MM.1S (cell line): Measurements from ENCODE around the gene SLCO1C1.

Source experiments
- DNase-seq: peaks from one replicate; pipeline ENCODE4 v3.0.0-alpha.2; 2015
- H2AFZ ChIP-seq: fragments of 300-600 bp; sonication (generic); 2 replicates; pipeline ENCODE4 v1.6.0; 2016; ENCODE audit warnings: antibody characterized with exemption, low read length
- H3F3A ChIP-seq: fragments of 300-600 bp; sonication (generic); 2 replicates; pipeline ENCODE4 v1.6.1; 2016; ENCODE audit warnings: mild to moderate bottlenecking, antibody characterized with exemption, low read length, moderate library complexity, mixed read lengths; ENCODE audit not compliant: insufficient read depth
- H3K27ac ChIP-seq: fragments of 300-600 bp; sonication (generic); 2 replicates; pipeline ENCODE4 v1.5.1; 2016; ENCODE audit warnings: mild to moderate bottlenecking, low read length
- H3K27me3 ChIP-seq: fragments of 300-600 bp; sonication (generic); replicated peaks from 2 replicates; pipeline ENCODE4 v1.6.0; 2016; ENCODE audit warnings: low read length; ENCODE audit not compliant: insufficient read depth
- H3K36me3 ChIP-seq: fragments of 300-600 bp; sonication (generic); replicated peaks from 2 replicates; pipeline ENCODE4 v1.6.1; 2016; ENCODE audit warnings: mild to moderate bottlenecking, low read length, mixed read lengths; ENCODE audit not compliant: insufficient read depth
- H3K4me1 ChIP-seq: fragments of 300-600 bp; sonication (generic); 2 replicates; pipeline ENCODE4 v1.6.1; 2016; ENCODE audit warnings: low read length, mixed read lengths
- H3K4me2 ChIP-seq: fragments of 300-600 bp; sonication (generic); 2 replicates; pipeline ENCODE4 v1.6.0; 2016; ENCODE audit warnings: low read depth, low read length
- H3K4me3 ChIP-seq: fragments of 300-600 bp; sonication (generic); 2 replicates; pipeline ENCODE4 v1.5.1; 2016; ENCODE audit warnings: low read length, mixed read lengths
- H3K79me2 ChIP-seq: fragments of 300-600 bp; sonication (generic); 2 replicates; pipeline ENCODE4 v1.6.1; 2016; ENCODE audit warnings: mixed run types, low read length, mixed read lengths
- H3K9ac ChIP-seq: fragments of 300-600 bp; sonication (generic); 2 replicates; pipeline ENCODE4 v1.6.1; 2016; ENCODE audit warnings: low read length, mixed read lengths
- H3K9me2 ChIP-seq: fragments of 300-600 bp; sonication (generic); replicated peaks from 2 replicates; pipeline ENCODE4 v1.6.1; 2016; ENCODE audit warnings: mild to moderate bottlenecking, low read length, mixed read lengths; ENCODE audit not compliant: insufficient read depth
- H3K9me3 ChIP-seq: fragments of 300-600 bp; sonication (generic); replicated peaks from 2 replicates; pipeline ENCODE4 v1.6.1; 2016; ENCODE audit warnings: mild to moderate bottlenecking, low read length, mixed read lengths; ENCODE audit not compliant: insufficient read depth
- H4K20me1 ChIP-seq: fragments of 300-600 bp; sonication (generic); 2 replicates; pipeline ENCODE4 v1.6.1; 2016; ENCODE audit warnings: mild to moderate bottlenecking, low read length, moderate library complexity, mixed read lengths; ENCODE audit not compliant: insufficient read depth
- EZH2 ChIP-seq: fragments of 300-600 bp; sonication (generic); optimal IDR thresholded peaks from 2 replicates; pipeline ENCODE3; 2017; ENCODE audit warnings: low read depth, mild to moderate bottlenecking, antibody characterized with exemption, low read length, mixed read lengths
- EZH2phosphoT487 ChIP-seq: fragments of 300-600 bp; sonication (generic); IDR thresholded peaks from 2 replicates; pipeline ENCODE4 v1.6.1; 2018; ENCODE audit warnings: antibody characterized with exemption, low read length
- TF ChIP-seq, protein P1 (sequence below): fragments of 300-600 bp; sonication (generic); IDR thresholded peaks from 2 replicates; pipeline ENCODE4 v1.5.1; 2016; ENCODE audit warnings: antibody characterized with exemption, low read length, mixed read lengths

SLCO1C1 gene

DNA sequence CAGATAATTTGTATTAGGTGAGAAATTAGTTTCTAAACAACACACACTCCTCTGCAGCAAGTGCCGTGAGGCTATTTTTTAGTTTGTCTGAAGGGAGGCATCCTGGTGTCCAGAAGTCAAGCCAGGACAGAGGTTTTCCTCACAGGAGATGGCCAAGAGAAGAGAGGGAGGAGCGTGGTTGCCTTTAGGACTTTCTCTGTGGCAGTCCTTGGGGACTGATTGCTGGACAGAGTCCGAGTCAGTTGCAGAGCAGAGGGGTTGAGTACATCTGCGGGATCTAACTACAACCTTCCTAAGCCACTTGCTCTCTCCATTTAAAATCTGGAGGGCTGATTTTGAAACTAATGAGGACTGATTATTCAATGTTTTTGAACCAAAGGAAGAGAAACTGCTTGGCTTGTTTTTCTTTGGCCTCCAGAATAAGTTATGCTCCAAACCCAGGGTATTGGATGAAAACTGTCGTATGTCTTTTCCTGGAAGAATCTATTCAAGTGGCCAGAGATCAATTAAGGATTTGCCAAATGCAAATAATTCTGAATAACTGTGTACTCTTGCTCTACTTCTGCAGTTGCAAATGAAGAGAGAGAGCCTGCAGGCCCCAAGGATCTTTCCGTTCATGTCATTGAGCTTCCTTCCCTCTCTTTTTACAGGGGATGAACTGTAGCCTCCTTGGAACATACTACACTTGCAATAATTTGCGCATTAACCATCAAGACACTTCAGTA, 1.2 kb downstream of the SLCO1C1 start:
- Histone ChIP-seq H3K4me1 (no peaks in the 10 kb centered on the region), H3K4me3 (no peak overlapping the region), H3K9me3 (no peaks in the 10 kb centered on the region), H3K27me3 (no peaks in the 10 kb centered on the region), H3K9ac (no peak overlapping the region), H3K9me2 (no peaks in the 10 kb centered on the region), H3K36me3 (no peaks in the 10 kb centered on the region), H3K4me2 (no peak overlapping the region), H2AFZ (no peak overlapping the region), H3F3A (no peaks in the 10 kb centered on the region), H3K79me2 (no peaks in the 10 kb centered on the region), H4K20me1 (no peaks in the 10 kb centered on the region), H3K27ac (no peak overlapping the region)
- DNase-seq = no peak
- TF ChIP-seq EZH2 = no peak
- TF ChIP-seq EZH2phosphoT487 = no peak
- TF ChIP-seq, protein P1, sequence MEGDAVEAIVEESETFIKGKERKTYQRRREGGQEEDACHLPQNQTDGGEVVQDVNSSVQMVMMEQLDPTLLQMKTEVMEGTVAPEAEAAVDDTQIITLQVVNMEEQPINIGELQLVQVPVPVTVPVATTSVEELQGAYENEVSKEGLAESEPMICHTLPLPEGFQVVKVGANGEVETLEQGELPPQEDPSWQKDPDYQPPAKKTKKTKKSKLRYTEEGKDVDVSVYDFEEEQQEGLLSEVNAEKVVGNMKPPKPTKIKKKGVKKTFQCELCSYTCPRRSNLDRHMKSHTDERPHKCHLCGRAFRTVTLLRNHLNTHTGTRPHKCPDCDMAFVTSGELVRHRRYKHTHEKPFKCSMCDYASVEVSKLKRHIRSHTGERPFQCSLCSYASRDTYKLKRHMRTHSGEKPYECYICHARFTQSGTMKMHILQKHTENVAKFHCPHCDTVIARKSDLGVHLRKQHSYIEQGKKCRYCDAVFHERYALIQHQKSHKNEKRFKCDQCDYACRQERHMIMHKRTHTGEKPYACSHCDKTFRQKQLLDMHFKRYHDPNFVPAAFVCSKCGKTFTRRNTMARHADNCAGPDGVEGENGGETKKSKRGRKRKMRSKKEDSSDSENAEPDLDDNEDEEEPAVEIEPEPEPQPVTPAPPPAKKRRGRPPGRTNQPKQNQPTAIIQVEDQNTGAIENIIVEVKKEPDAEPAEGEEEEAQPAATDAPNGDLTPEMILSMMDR = no peak

DNA sequence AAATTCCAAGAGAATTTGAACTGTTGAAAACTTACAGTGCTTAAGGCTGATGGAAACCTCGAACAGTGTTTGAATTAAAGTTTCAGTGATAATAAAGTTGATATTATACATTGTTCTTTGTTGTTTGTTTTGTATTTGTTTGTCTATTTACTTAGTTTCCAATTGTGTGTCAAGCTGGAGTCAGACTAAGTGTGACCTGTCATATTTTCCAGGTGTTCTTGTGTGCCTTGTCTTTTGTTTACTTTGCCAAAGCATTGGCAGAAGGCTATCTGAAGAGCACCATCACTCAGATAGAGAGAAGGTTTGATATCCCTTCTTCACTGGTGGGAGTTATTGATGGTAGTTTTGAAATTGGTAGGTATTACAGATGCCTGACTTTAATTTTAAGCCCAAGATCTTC, 6.0 kb downstream of the SLCO1C1 start:
- Histone ChIP-seq H3K27me3 (no peaks in the 10 kb centered on the region), H3K4me1 (no peaks in the 10 kb centered on the region), H3K9ac (no peak overlapping the region), H2AFZ (no peak overlapping the region), H3K79me2 (no peaks in the 10 kb centered on the region), H3K4me3 (no peak overlapping the region), H3K36me3 (no peaks in the 10 kb centered on the region), H3K9me3 (no peaks in the 10 kb centered on the region), H4K20me1 (no peaks in the 10 kb centered on the region), H3K27ac (no peak overlapping the region), H3K4me2 (no peak overlapping the region), H3F3A (no peaks in the 10 kb centered on the region), H3K9me2 (no peaks in the 10 kb centered on the region)
- TF ChIP-seq EZH2 (no peak), EZH2phosphoT487 (no peak)
- TF ChIP-seq, protein P1 = no peak
- no peak for DNase-seq

DNA sequence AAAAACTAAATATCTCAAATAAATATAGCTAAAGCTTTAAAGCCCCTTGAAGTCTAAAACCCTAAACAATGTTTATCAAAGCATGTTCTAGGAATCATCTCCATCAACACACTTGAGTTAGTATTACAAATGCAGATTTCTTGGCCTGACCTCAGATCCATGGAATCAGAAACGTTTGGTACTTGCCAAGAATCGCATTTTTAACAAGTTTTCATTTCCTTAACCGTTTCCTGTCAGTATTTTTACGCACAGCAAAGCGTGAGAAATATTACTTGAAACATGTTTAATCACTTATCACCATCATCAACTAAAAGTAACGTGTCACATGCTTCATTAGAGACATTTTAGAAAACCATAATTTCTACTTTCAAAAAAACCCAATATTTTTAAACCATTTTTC, 9.7 kb downstream of the SLCO1C1 start:
- TF ChIP-seq, protein P1 = no peak
- TF ChIP-seq EZH2phosphoT487 (no peak), EZH2 (no peak)
- H3K27ac ChIP-seq = no peak overlapping the region
- H3K9me3 ChIP-seq = no peaks in the 10 kb centered on the region
- H3K27me3 ChIP-seq = no peaks in the 10 kb centered on the region
- no peaks in the 10 kb centered on the region for H3K36me3 ChIP-seq
- H3F3A ChIP-seq = no peaks in the 10 kb centered on the region
- H3K4me3 ChIP-seq = no peak overlapping the region
- no peak overlapping the region for H2AFZ ChIP-seq
- H3K79me2 ChIP-seq = no peaks in the 10 kb centered on the region
- H3K4me1 ChIP-seq = no peaks in the 10 kb centered on the region
- no peak overlapping the region for H3K4me2 ChIP-seq
- no peak for DNase-seq
- H4K20me1 ChIP-seq = no peaks in the 10 kb centered on the region
- H3K9me2 ChIP-seq = no peaks in the 10 kb centered on the region
- H3K9ac ChIP-seq = no peak overlapping the region
